Uterus (tissue), 2 donors: ENCODE data around the gene CHST15.

Source experiments
- POLR2A ChIP-seq, 2 donors: fragments of 450-650 bp; IDR thresholded peaks; one replicate each; pipeline ENCODE4 v1.6.1; 2016; ENCODE audit warnings: antibody characterized with exemption in 2 of 2, mild to moderate bottlenecking in 1 of 2, moderate library complexity in 1 of 2
- TF ChIP-seq, protein P1 (sequence below), 4 experiments: fragments of 200-600 bp in 2 of 4; fragments of 450-650 bp in 2 of 4; sonication (generic) in 2 of 4; IDR thresholded peaks; one replicate each; pipeline ENCODE4 v1.5.1; 2016 to 2019; ENCODE audit warnings: antibody characterized with exemption in 4 of 4, mild to moderate bottlenecking in 2 of 4, moderate library complexity in 1 of 4

DNA sequence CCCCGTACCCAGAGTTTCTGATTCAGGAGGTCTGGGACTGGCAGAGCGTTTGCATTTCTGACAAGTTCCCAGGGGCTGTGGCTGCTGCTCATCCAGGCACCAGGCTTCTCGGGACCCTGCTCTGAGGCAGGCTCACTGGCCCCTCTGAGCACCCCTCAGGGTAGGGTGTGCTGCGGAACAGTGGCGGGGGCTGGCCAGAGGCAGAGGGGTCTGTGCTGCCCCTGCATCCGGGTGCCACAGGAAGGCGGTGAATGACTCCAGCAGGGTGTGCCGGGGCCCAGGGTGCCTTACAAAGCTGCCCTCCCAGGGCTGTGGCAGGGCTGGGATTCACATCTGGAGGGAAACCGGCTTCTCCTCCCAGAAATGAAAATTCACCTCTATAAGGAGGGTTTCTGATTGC is 77.4 kb downstream of the CHST15 start:
- TF ChIP-seq, protein P1, sequence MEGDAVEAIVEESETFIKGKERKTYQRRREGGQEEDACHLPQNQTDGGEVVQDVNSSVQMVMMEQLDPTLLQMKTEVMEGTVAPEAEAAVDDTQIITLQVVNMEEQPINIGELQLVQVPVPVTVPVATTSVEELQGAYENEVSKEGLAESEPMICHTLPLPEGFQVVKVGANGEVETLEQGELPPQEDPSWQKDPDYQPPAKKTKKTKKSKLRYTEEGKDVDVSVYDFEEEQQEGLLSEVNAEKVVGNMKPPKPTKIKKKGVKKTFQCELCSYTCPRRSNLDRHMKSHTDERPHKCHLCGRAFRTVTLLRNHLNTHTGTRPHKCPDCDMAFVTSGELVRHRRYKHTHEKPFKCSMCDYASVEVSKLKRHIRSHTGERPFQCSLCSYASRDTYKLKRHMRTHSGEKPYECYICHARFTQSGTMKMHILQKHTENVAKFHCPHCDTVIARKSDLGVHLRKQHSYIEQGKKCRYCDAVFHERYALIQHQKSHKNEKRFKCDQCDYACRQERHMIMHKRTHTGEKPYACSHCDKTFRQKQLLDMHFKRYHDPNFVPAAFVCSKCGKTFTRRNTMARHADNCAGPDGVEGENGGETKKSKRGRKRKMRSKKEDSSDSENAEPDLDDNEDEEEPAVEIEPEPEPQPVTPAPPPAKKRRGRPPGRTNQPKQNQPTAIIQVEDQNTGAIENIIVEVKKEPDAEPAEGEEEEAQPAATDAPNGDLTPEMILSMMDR (IDR thresholded peaks at IDR 0.05) = no peak
- no peak for TF ChIP-seq POLR2A (IDR thresholded peaks at IDR 0.05)
